ENCODE results near the gene FRY.

Gene FRY

GRCh38 chr13:32013181-32013580 is 18.4 kb upstream of the FRY start:
- TF ChIP-seq OSR1 (CRISPR knock-in tag; IDR thresholded peaks at IDR 0.05): no peak
- no peak for TF ChIP-seq BACH2 (CRISPR knock-in tag; IDR thresholded peaks at IDR 0.05; ENCODE audit: borderline replicate concordance)
- no peak for TF ChIP-seq ESRRG (CRISPR knock-in tag; IDR thresholded peaks at IDR 0.05)
- no peak for ATAC-seq

GRCh38 chr13:32016119-32016518 is 15.5 kb upstream of the FRY start:
- no peak for ATAC-seq
- no peak for TF ChIP-seq SNAI2 (CRISPR knock-in tag; IDR thresholded peaks at IDR 0.05)
- TF ChIP-seq ZNF8 (CRISPR knock-in tag; IDR thresholded peaks at IDR 0.05): no peak
- TF ChIP-seq ZFP30 (CRISPR knock-in tag; IDR thresholded peaks at IDR 0.05): no peak
- TF ChIP-seq ZNF70 (CRISPR knock-in tag; IDR thresholded peaks at IDR 0.05): no peak
- TF ChIP-seq ESRRG (CRISPR knock-in tag; IDR thresholded peaks at IDR 0.05): no peak
- TF ChIP-seq ZC3H10 (CRISPR knock-in tag; IDR thresholded peaks at IDR 0.05): no peak
- TF ChIP-seq GLIS3 (CRISPR knock-in tag; IDR thresholded peaks at IDR 0.05): no peak
- no peak for TF ChIP-seq ZNF565 (CRISPR knock-in tag; conservative IDR thresholded peaks at IDR 0.05; ENCODE audit: low read depth)
- no peak for TF ChIP-seq TCF4 (CRISPR knock-in tag; IDR thresholded peaks at IDR 0.05; ENCODE audit: borderline replicate concordance)
- TF ChIP-seq TSHZ2 (CRISPR knock-in tag; IDR thresholded peaks at IDR 0.05): no peak
- TF ChIP-seq RARB (CRISPR knock-in tag; IDR thresholded peaks at IDR 0.05): no peak
- TF ChIP-seq ISL1 (CRISPR knock-in tag; IDR thresholded peaks at IDR 0.05): no peak
- no peak for TF ChIP-seq TOX (CRISPR knock-in tag; IDR thresholded peaks at IDR 0.05; ENCODE audit: borderline replicate concordance)
- no peak for TF ChIP-seq CSRNP3 (CRISPR knock-in tag; IDR thresholded peaks at IDR 0.05)

GRCh38 chr13:32016631-32017030 is 14.9 kb upstream of the FRY start:
- no peak for TF ChIP-seq CSRNP3 (CRISPR knock-in tag; IDR thresholded peaks at IDR 0.05)
- no peak for TF ChIP-seq TOX (CRISPR knock-in tag; IDR thresholded peaks at IDR 0.05; ENCODE audit: borderline replicate concordance)
- TF ChIP-seq CSDC2 (CRISPR knock-in tag; IDR thresholded peaks at IDR 0.05): no peak
- TF ChIP-seq GLIS3 (CRISPR knock-in tag; IDR thresholded peaks at IDR 0.05): no peak
- TF ChIP-seq PPARA (CRISPR knock-in tag; IDR thresholded peaks at IDR 0.05; ENCODE audit: borderline replicate concordance): no peak
- TF ChIP-seq CREB5 (CRISPR knock-in tag; IDR thresholded peaks at IDR 0.05; ENCODE audit: low read depth): no peak
- no peak for TF ChIP-seq ZFP30 (CRISPR knock-in tag; IDR thresholded peaks at IDR 0.05)
- TF ChIP-seq ARNTL (CRISPR knock-in tag; IDR thresholded peaks at IDR 0.05; ENCODE audit: borderline replicate concordance, low read depth): no peak
- TF ChIP-seq ESRRG (CRISPR knock-in tag; IDR thresholded peaks at IDR 0.05): no peak
- no peak for TF ChIP-seq ZNF70 (CRISPR knock-in tag; IDR thresholded peaks at IDR 0.05)
- TF ChIP-seq ZFP3 (CRISPR knock-in tag; IDR thresholded peaks at IDR 0.05): no peak
- no peak for TF ChIP-seq POU6F1 (CRISPR knock-in tag; IDR thresholded peaks at IDR 0.05; ENCODE audit: borderline replicate concordance, low read depth)
- TF ChIP-seq OSR1 (CRISPR knock-in tag; IDR thresholded peaks at IDR 0.05): no peak
- no peak for TF ChIP-seq ZNF8 (CRISPR knock-in tag; IDR thresholded peaks at IDR 0.05)
- TF ChIP-seq ISL1 (CRISPR knock-in tag; IDR thresholded peaks at IDR 0.05): no peak
- TF ChIP-seq ZC3H10 (CRISPR knock-in tag; IDR thresholded peaks at IDR 0.05): no peak
- TF ChIP-seq ZNF565 (CRISPR knock-in tag; conservative IDR thresholded peaks at IDR 0.05; ENCODE audit: low read depth): no peak
- no peak for ATAC-seq

Measured in SK-N-SH treated with all-trans-retinoic acid at 6 μM for 48 hours (cell line).